Breast epithelium (tissue), 4 donors: ENCODE data around the gene TANGO6. TPM values are rescaled to one million over a fixed set of nuclear protein-coding genes. Genes with fewer than 3 reads are reported as not detected.

Experiments used
- DNase-seq, 2 donors: peaks; one replicate each; pipeline ENCODE4 v3.0.0-alpha.2; 2019; ENCODE audit warnings: low spot score in 2 of 2
- H3K27ac ChIP-seq, 2 donors: fragments of 200-600 bp; sonication (generic) in 1 of 2; one replicate each; pipeline ENCODE4 v1.5.1; 2016 to 2019; ENCODE audit warnings: mild to moderate bottlenecking in 1 of 2
- H3K27me3 ChIP-seq, 2 donors: fragments of 200-600 bp; sonication (generic) in 1 of 2; one replicate each; pipeline versions ENCODE4 v1.5.1 to v1.6.0; 2017 to 2019; ENCODE audit warnings: control low read depth in 1 of 2, mild to moderate bottlenecking in 1 of 2
- H3K36me3 ChIP-seq: fragments of 200-600 bp; one replicate; pipeline ENCODE4 v1.5.1; 2019
- H3K4me1 ChIP-seq, 2 donors: fragments of 200-600 bp; sonication (generic); one replicate each; pipeline ENCODE4 v1.5.1; 2016 to 2019; ENCODE audit warnings: control low read depth in 1 of 2
- H3K4me3 ChIP-seq, 3 donors: fragments of 200-600 bp; sonication (generic); 1 replicate in 2 of 3; 2 replicates in 1 of 3; pipeline ENCODE4 v1.5.1; 2016 to 2019; ENCODE audit warnings: mild to moderate bottlenecking in 3 of 3, moderate library complexity in 2 of 3
- H3K9me3 ChIP-seq, 2 donors: fragments of 200-600 bp; sonication (generic) in 1 of 2; one replicate each; pipeline ENCODE4 v1.5.1; 2016 to 2019; ENCODE audit warnings: control low read depth in 1 of 2
- CTCF ChIP-seq, 3 donors: fragments of 450-650 bp; IDR thresholded peaks; one replicate each; pipeline ENCODE4 v1.5.1; 2016 to 2017; ENCODE audit warnings: antibody characterized with exemption in 3 of 3, mild to moderate bottlenecking in 3 of 3, moderate library complexity in 3 of 3
- POLR2A ChIP-seq: fragments of 450-650 bp; IDR thresholded peaks from one replicate; pipeline ENCODE4 v1.6.1; 2016; ENCODE audit warnings: antibody characterized with exemption, mild to moderate bottlenecking, moderate library complexity
- POLR2AphosphoS5 ChIP-seq, 3 donors: sonication (generic); formaldehyde crosslinking; IDR thresholded peaks; one replicate each; pipeline ENCODE4 v1.6.1; 2017; ENCODE audit warnings: antibody characterized with exemption in 3 of 3
- intact Hi-C: fragments of 100-400 bp; cut with DNase I; formaldehyde crosslinking; loops from one replicate; pipeline ENCODE4 v1.15.1; 2023; ENCODE audit warnings: low total_unique reads
- total RNA-seq, 3 donors: library from RNA; depleted of rRNA; stranded (reverse); fragments of >200 nt; gene quantifications; one replicate each; pipeline ENCODE4 v1.1.0, GENCODE V29; 2016

Gene TANGO6
- total RNA-seq, 3 donors from 2014 or later: 13.4 to 26.1 (median 24.6) TPM

- DNase-seq: no peak
- Histone ChIP-seq H3K27ac (no peak overlapping the region), H3K9me3 (peaks cover 3 to 4% of the 10 kb centered on the region in 2 donors), H3K27me3 (no peaks in the 10 kb centered on the region), H3K36me3 (no peaks in the 10 kb centered on the region), H3K4me1 (no peaks in the 10 kb centered on the region), H3K4me3 (no peak overlapping the region)
- intact Hi-C loops: no loop called here
- TF ChIP-seq POLR2AphosphoS5 (IDR thresholded peaks at IDR 0.05): no peak
- no peak for TF ChIP-seq CTCF (IDR thresholded peaks at IDR 0.05)
- TF ChIP-seq POLR2A: no peak
These were observed 155.8 kb downstream of the TANGO6 start for GRCh38 chr16:68999114-68999513.

- H3K9me3 ChIP-seq: peaks cover 3 to 4% of the 10 kb centered on the region in 2 donors
- intact Hi-C loops: no loop called here
- H3K4me1 ChIP-seq: no peaks in the 10 kb centered on the region
- TF ChIP-seq POLR2AphosphoS5 (IDR thresholded peaks at IDR 0.05) (no peak), CTCF (IDR thresholded peaks at IDR 0.05) (no peak), POLR2A (no peak)
- no peaks in the 10 kb centered on the region for H3K36me3 ChIP-seq
- H3K4me3 ChIP-seq: no peak overlapping the region
- no peak overlapping the region for H3K27ac ChIP-seq
- H3K27me3 ChIP-seq: no peaks in the 10 kb centered on the region
- DNase-seq: no peak
These were observed 160.2 kb downstream of the TANGO6 start for GRCh38 chr16:69003500-69003899.

GRCh38 chr16:69005641-69006355 is 162.5 kb downstream of the TANGO6 start:
- intact Hi-C loops: no loop called here
- no peak overlapping the region for H3K27ac ChIP-seq
- H3K4me1 ChIP-seq: no peaks in the 10 kb centered on the region
- no peak for TF ChIP-seq CTCF (IDR thresholded peaks at IDR 0.05)
- no peak for TF ChIP-seq POLR2AphosphoS5 (IDR thresholded peaks at IDR 0.05)
- no peak for TF ChIP-seq POLR2A
- peaks cover 3 to 4% of the 10 kb centered on the region in 2 donors for H3K9me3 ChIP-seq
- no peak for DNase-seq
- no peaks in the 10 kb centered on the region for H3K27me3 ChIP-seq
- no peaks in the 10 kb centered on the region for H3K36me3 ChIP-seq
- no peak overlapping the region for H3K4me3 ChIP-seq

- no peak for TF ChIP-seq CTCF (IDR thresholded peaks at IDR 0.05)
- TF ChIP-seq POLR2A: no peak
- no peak for TF ChIP-seq POLR2AphosphoS5 (IDR thresholded peaks at IDR 0.05)
- Histone ChIP-seq H3K27ac (no peak overlapping the region), H3K27me3 (no peaks in the 10 kb centered on the region), H3K4me3 (no peak overlapping the region), H3K36me3 (no peaks in the 10 kb centered on the region), H3K9me3 (no peaks in the 10 kb centered on the region), H3K4me1 (no peaks in the 10 kb centered on the region)
- DNase-seq: no peak
- intact Hi-C loops: no loop called here
These were observed 169.6 kb downstream of the TANGO6 start for GRCh38 chr16:69012906-69013305.

GRCh38 chr16:69013991-69014390 is 170.7 kb downstream of the TANGO6 start:
- no peak overlapping the region for H3K27ac ChIP-seq
- TF ChIP-seq POLR2AphosphoS5 (IDR thresholded peaks at IDR 0.05) (no peak), CTCF (IDR thresholded peaks at IDR 0.05) (no peak), POLR2A (no peak)
- no peaks in the 10 kb centered on the region for H3K4me1 ChIP-seq
- no peak overlapping the region for H3K4me3 ChIP-seq
- intact Hi-C loops: no loop called here
- DNase-seq: no peak
- H3K27me3 ChIP-seq: no peaks in the 10 kb centered on the region
- no peaks in the 10 kb centered on the region for H3K36me3 ChIP-seq
- H3K9me3 ChIP-seq: no peaks in the 10 kb centered on the region
